CD4-positive, alpha-beta T cell treated with Interleukin-1 beta for 1 hour (primary cell): ENCODE measurements around the gene LRCH1.
A peak's percentile ranks its signal among the peaks of the same experiment; 100 is the strongest.
"Not testable (repeated sequence)": the region's sequence is repeated elsewhere in the genome, so short reads cannot be mapped to it uniquely, and the experiment has no call there.

Experiments
- DNase-seq, 2 donors: peaks; one replicate each; pipeline ENCODE4 v3.0.0-alpha.2; 2020 to 2022

The LRCH1 gene, protein sequence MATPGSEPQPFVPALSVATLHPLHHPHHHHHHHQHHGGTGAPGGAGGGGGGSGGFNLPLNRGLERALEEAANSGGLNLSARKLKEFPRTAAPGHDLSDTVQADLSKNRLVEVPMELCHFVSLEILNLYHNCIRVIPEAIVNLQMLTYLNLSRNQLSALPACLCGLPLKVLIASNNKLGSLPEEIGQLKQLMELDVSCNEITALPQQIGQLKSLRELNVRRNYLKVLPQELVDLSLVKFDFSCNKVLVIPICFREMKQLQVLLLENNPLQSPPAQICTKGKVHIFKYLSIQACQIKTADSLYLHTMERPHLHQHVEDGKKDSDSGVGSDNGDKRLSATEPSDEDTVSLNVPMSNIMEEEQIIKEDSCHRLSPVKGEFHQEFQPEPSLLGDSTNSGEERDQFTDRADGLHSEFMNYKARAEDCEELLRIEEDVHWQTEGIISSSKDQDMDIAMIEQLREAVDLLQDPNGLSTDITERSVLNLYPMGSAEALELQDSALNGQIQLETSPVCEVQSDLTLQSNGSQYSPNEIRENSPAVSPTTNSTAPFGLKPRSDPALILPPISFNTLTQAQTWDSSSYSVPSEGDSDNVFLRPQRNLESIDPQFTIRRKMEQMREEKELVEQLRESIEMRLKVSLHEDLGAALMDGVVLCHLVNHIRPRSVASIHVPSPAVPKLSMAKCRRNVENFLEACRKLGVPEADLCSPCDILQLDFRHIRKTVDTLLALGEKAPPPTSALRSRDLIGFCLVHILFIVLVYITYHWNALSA

GRCh38 chr13:46552889-46553520 lies at the start of gene LRCH1:
Gene LRCH1 (plus strand): TSS chr13:46553170. CDS start chr13:46553397, 227 bp downstream.
- peak; percentile 85 to 88 for DNase-seq

GRCh38 chr13:46504036-46504435 lies 48.9 kb upstream of the LRCH1 start:
- no peak for DNase-seq

DNA sequence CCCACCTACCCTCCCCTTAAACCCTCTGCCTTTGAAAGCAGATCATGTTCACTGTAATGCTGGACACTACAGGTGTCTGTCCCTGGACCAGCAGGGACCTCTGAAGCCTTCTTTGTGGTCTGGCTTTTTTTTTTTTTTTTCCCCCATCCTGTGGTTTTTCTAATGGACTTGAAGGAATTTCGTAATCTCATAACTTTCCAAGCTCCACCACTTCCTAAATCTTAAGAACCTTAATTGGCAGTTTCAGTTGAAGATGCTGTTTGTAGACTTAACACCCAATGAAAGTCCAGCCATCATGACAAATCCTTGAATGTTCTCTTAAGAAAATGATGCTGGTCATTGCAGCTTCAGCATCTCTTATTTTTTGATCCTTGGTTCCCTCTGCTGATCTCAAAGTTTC lies 45.0 kb upstream of the LRCH1 start:
- no peak for DNase-seq

GRCh38 chr13:46509981-46510380 lies 43.0 kb upstream of the LRCH1 start:
- DNase-seq: no peak

GRCh38 chr13:46515803-46516202 lies 37.2 kb upstream of the LRCH1 start:
- DNase-seq: no peak

GRCh38 chr13:46516599-46517338 lies 36.2 kb upstream of the LRCH1 start:
- no peak for DNase-seq

DNA sequence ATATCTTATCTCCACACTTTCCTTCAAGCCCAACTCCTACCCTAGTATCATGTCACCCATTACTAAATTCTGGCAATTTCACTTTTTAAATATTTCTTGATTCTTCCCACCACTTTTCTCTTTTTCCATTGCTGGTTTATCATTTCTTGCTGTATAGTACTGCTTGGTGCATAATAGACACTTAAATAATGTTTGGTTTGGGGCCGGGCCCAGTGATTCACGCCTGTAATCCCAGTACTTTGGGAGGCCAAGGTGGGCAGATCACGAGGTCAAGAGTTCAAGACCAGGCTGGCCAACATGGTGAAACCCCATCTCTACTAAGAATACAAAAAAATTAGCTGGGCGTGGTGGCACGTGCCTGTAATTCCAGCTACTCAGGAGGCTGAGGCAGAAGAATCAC lies 35.2 kb upstream of the LRCH1 start:
- not testable (repeated sequence) for DNase-seq

DNA sequence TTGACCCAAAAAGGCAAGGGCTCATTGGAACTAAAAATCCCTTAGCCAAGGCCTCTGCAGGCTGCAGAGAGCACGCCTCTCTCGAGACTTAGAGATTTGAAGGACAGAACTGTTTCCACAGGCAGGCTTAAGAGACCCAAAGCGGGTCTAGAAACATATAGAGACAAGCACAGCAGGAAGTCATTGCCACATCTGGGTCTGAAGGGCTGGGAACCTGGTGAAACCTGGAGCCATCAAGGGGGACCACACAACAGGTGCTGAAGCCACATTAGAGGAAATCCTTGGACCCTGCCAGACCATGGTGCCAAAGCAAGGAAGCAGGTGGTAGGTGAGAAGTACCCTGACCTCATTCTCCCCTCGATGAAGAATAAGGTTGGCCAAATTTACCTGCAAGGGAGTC lies 33.8 kb upstream of the LRCH1 start:
- no peak for DNase-seq

- DNase-seq: no peak
These were observed 32.8 kb upstream of the LRCH1 start for GRCh38 chr13:46520166-46520565.

DNA sequence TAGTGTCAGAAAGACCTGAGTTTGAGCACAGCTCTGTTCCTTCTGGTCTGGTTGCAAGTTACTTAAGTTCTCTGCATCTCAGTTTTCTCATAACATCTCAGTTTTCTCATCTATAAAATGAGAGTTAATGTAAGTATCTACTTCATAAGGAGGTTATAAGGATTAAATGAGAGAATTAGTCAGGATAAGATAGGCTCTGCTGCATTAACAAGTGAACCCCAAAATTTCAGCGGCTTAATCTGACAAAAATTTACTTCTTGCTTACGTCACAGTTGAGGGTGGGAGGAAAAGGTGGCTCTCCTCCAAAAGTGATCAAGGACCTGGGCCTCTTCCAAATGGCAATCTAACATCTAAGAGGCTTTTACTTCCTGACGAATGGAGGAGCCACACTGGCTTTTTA lies 31.5 kb upstream of the LRCH1 start:
- DNase-seq: no peak

GRCh38 chr13:46521921-46522747 lies 30.8 kb upstream of the LRCH1 start:
- no peak for DNase-seq

DNA sequence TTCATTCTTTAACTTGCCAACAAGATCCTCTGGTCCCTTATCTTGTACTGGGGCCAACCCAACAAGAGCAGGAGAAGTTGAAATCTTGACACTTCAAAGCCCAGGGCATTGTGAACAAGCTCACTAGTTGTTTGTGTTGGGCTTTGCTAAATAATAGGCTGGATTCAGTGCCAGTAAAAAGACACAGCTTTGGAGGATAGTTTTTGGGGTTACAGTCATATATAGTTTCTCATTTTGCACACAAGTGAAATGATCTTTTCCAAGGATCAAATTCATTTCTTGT lies 30.3 kb upstream of the LRCH1 start:
- DNase-seq: no peak

DNA sequence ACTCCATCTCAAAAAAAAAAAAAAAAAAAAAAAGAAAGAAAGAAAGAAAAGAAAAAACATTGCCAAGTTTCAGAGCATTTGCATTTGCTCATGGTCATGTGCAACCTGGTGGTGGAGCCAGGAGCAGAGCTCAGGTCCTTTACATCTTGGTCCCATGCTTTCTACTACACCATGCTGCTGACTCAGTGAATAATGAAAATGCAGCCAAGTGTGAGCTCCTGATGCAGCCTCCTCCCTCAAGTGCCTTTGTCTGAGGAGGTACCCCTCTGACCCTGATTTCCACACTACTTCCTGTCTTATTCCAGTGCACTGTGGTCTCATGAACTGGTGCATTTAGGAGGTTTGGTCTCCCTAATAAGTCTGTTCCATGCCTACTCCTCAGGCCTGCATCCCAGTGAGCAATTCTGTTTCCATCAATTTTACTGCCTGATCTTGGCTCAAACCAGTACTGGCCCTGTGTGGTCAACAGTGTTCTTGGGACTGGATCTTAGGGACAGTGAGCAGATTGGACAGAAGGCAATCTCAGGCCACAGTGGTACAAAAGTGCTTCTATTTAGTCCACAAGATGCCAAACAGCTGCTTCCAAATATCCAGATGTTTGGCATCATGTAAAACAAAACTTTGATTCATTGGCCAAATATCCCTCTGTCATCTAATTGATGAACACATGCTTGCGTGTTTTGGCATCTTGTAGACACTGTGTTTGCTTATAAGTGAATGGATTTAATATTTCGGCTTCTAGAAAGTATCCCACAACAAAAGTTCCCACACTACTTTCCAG lies 28.8 kb upstream of the LRCH1 start:
- DNase-seq: no peak

DNA sequence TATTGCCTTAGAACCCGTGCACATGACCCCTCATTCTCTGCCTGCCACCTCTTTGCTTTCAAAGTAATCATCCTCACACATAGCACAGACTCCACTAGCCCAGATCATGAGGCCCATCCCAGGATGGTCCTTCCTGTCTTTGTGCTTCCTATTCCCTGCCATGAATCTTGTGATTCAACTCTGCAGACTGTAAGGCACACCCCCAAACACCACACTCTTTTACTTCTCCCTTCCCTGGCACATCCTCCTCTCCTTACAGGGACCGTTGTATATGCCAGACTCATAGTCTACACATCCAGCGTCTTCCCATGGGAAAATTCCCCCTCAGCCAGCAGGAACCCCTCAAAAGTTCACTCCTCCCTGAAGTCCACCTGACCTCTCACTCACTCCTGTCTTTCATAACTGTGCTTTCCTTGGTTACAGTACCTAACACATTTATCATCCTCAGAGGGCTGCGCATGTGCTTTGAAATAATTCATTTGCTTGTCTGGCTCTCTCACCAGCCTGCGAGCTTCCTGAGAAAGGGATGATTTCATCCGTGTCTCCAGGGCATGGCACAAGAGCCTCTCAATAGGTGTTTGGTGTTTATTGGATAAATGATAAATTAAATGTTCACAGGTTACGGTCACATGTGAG lies 26.8 kb upstream of the LRCH1 start:
- DNase-seq: no peak

- no peak for DNase-seq
These were observed 26.2 kb upstream of the LRCH1 start for GRCh38 chr13:46526740-46527139.

- no peak for DNase-seq
These were observed 25.7 kb upstream of the LRCH1 start for GRCh38 chr13:46527237-46527636.

- DNase-seq: no peak
These were observed 23.6 kb upstream of the LRCH1 start for GRCh38 chr13:46529216-46529919.

DNA sequence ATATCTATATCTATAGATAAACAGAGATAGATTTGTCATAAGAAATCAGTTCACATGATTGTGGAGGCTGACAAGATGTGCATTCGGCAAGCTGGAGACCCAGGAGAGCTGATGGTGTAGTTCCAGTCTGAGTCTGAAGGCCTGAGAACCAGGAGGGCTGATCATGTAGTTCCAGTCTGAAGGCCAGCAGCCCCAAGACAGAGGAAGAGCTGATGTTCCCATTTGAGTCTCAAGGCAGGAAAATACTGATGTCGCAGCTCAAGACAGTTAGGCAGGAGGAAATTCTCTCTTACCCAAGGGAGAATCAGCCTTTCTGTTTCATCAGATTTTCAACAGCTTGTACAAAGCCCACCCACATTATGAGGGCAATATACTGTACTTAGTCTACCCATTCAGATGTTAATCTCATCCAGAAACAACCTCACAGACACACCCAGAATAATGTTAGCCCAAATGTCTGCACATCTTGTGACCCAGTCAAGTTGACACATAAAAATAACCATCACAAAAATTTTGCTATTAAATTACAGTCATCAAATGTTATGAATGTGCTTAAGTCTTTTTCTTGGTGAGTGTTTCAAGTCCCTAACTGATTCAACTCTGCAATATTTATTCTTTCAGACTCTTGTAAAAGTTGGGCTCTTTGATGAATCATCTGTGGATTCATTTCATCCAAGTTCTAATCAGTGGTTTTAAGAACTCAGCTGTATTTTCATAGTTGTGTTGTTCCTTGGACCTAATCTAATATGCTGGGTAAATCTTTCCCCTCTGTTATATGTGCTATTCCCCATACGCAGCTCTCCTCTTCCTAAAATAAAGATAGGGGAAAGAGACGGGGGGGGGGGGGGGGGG lies 22.7 kb upstream of the LRCH1 start:
- no peak for DNase-seq

DNA sequence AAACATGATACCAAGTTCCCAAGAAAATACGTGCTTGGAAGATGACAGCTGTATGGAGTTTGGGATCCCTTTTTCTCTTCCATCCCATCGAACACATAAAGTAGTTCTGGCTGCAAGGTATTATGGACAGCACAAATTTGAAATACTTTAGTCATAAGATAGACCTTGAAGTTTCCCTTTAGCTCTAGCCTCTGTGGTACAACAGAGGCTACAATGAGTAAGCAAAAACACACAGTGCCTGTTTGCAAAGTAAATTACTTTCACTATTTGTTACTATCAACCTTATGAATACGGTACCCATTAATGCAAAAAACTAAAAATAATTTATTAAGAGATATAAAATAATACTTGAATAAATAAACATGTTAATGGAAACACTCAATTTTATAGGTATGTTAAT lies 21.0 kb upstream of the LRCH1 start:
- no peak for DNase-seq
